HG02759 (cell line): ENCODE data around the gene KCNT2.
"Not testable (repeated sequence)": the region's sequence is repeated elsewhere in the genome, so short reads cannot be mapped to it uniquely, and the experiment has no call there.

ENCODE experiments used
- ATAC-seq: cut with Tn5 transposase; IDR thresholded peaks from one replicate; pipeline ENCODE4 v1.9.1; 2021; ENCODE audit warnings: mild to moderate bottlenecking, moderate library complexity; ENCODE audit not compliant: unreplicated experiment

Gene KCNT2

GRCh38 chr1:196517193-196517592 lies 91.0 kb downstream of the KCNT2 start:
- no peak for ATAC-seq

DNA sequence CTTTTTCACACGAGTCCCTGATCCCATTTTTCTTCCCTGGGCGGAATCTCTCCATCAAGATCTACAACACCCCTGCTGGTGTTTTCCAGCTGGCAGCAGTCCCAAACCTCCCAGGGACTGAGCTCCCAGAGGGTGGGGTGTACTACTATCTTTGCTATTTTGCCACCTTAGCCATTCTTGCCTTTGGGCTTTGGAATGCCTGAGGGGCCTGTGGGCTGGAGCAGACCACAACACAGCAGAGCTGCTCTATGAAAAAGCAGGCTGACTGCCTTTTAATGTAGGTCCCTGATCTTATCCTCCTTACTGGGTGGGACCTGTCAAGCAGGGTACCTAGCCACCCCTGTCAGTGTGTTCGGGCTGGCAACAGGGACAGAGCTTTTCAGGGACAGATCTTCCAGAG lies 91.9 kb downstream of the KCNT2 start:
- ATAC-seq = no peak

GRCh38 chr1:196515904-196516303 lies 92.3 kb downstream of the KCNT2 start:
- no peak for ATAC-seq

GRCh38 chr1:196513821-196514220 lies 94.4 kb downstream of the KCNT2 start:
- no peak for ATAC-seq

DNA sequence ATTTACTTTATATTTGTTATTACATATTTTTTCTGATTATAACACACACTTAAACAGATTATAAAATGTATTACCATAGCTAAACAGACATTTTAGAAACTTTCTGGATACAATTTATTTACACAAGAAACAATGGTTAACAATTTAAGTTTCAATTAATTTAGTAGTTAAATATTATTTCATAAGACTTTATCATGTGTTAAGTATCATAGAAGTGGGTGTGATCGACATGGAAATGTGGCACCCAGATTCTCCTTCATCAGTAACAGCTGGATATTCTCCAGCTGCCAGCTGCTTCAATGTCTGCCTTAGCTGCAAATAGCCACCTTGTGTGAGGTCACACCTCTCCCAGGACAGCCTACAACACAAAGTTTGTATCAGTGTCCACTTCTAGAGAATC lies 97.8 kb downstream of the KCNT2 start:
- ATAC-seq = no peak

- not testable (repeated sequence) for ATAC-seq
Measured at GRCh38 chr1:196504224-196504623, 104.0 kb downstream of the KCNT2 start.

DNA sequence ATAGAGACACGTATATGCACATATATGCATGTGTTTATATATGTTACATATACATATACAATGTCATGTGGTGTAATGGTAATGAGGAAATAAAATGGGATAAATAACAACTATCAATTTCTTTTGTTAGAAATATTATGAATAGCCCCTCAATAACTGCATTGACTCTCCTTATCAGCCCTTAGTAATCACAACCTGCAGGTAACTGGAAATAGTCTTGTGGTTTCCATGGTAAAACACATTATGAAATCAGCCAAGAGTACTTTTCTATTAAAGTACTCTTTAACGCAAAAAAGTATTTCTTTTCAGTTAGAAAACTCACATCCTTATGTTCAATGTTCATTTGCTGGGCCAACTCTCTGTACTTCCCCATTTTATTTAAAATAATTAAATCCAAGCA lies 105.8 kb downstream of the KCNT2 start:
- no peak for ATAC-seq

- no peak for ATAC-seq
Measured at GRCh38 chr1:196501760-196502428, 106.3 kb downstream of the KCNT2 start.

GRCh38 chr1:196497817-196498216 lies 110.4 kb downstream of the KCNT2 start:
- no peak for ATAC-seq

DNA sequence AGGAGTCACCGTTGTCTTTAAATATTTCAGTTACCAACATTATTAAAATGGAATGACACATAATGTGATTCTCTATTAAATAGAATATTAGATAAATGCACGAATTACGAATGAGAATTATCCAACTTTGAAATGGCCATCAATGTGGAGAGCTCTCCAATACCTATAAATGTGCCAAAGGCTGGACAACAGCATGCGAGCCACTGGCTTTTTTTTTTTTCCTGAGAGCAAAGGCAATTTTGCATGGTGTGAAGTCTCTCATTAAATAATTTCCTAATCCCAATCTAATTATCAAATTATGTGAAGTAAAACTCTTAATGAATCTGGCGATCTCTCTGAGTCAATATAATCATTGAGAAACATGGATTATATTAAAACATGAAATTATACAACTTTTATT lies 113.5 kb downstream of the KCNT2 start:
- ATAC-seq = no peak

DNA sequence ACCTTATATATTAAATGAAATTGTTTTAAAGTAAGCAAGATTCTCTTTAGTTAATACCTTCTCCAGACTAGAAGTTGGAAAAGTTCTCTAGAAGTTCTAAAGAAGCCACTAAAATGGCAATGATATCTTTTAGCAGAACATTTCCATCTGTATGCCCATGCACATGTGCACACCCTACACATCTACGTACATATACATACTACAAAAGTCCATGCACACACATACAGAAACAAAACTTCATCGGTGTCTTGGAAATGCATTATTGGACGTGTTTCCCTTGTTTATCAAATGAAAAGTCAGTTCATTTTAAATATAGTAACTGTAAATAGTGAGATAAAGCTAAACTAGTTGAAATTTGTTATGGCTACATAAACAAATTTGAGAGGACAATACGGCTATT lies 114.4 kb downstream of the KCNT2 start:
- no peak for ATAC-seq

DNA sequence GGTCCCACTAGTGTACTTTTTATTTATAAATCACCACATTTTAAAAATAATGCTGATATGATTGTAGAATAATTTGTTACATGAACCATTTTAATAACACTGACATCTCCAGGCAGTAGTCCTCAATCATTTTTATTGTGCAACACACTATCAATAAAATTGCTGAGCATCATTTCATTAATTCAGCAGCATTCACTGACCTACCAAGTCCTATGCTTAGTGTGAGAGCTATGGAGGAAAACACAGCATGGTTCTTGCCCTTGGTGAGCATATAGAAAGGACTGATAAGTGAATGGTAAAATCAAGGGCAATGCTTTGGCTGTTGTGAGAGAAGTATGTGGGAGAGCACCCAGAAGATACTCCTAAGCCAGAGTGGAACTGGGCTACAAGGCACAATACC lies 119.7 kb downstream of the KCNT2 start:
- no peak for ATAC-seq

DNA sequence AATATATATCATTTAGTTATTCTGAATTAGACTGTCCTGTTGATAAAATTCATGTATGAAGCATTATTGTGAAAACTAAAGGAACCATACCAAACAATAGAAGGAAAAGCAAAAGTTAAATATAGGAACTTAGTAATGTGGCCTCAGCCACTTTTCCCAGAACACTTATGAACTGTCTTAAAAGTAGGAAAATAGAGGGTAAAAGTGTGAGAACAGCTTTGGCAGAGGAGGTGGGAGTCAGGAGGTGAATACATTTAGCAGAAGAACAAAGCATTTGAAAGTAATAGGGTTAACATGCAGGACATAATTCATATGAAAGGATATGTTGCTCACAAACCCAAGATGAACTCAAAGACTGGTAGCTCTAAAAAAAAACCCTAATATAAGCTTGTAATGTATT lies 121.9 kb downstream of the KCNT2 start:
- ATAC-seq = no peak

GRCh38 chr1:196481616-196482015 lies 126.6 kb downstream of the KCNT2 start:
- no peak for ATAC-seq

- no peak for ATAC-seq
Measured at GRCh38 chr1:196477262-196477661, 131.0 kb downstream of the KCNT2 start.

- no peak for ATAC-seq
Measured at GRCh38 chr1:196467230-196467925, 140.9 kb downstream of the KCNT2 start.

DNA sequence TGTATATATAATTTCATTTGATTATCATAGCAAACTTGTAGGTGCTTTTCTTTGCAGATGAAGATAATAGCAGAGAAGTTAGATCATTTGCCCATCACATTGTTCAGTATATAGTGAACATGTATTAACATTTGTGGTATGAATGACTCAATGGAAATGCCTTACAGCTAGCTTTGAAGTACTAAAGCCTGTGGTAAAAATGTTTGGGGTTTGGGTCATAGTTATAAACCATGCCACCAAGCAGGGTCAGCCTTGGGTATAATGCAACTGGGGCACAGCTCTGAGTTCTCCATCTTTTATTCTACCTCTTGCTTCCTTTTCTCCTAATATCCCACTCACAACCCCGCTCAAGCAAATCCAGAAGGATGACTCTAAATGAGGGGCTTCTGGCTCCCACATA lies 141.6 kb downstream of the KCNT2 start:
- ATAC-seq = no peak

DNA sequence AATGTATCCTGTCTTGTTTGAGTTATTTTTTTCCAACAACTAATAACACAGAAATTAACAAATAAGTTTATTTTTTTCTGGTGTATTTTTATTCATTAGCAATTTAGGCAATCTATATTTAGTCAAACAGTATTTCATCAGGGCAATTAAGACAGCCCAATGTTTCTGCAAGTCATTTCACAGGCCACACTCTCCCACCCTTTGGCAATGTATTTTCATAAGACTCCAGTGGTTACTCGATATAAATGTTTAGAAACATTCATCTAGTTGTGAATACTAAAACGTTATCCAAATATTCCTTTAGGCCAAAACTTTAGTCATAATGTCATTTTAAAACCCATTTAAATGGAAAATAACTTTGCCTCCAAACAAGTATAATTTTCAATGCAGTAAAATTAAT lies 142.1 kb downstream of the KCNT2 start:
- ATAC-seq = no peak

- ATAC-seq = no peak
Measured at GRCh38 chr1:196464480-196464941, 143.7 kb downstream of the KCNT2 start.

DNA sequence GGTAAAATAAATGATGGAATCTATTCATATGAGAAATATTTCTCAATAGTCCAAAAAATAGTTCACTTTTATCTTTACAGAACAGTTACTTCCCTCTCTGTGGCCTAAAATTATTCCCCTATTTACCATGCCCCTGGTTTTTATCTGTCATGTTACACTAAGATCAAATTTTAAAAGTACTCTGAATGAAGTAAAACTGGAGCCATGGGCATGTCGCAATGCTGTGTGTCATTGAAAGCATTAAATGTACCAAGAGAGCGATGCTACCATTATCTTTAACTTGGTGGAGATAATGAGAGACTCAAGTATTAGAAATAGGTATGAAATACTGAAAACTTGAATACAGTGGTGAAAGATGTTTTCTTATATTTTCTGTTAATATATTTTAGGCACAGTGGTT lies 146.2 kb downstream of the KCNT2 start:
- ATAC-seq = no peak

GRCh38 chr1:196461521-196461920 lies 146.7 kb downstream of the KCNT2 start:
- ATAC-seq = no peak

DNA sequence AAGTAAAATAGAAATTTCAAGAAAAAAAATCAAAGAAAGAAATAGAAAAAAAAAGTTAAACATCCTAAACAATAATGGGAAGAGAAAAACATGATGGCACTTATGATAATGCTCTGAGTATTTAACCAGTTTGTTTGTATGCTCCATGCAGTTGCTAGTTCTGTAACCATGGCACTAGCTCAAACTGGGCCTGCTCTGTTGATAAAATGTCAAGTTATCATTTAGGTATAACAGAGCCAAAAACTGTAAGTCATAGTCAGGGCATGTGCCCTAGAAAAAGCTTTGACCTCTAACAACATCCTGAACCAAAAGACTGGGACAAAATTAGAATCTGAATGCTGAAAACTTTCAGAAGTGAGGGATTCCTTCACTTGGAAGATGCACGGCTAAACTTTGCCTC lies 148.9 kb downstream of the KCNT2 start:
- no peak for ATAC-seq

DNA sequence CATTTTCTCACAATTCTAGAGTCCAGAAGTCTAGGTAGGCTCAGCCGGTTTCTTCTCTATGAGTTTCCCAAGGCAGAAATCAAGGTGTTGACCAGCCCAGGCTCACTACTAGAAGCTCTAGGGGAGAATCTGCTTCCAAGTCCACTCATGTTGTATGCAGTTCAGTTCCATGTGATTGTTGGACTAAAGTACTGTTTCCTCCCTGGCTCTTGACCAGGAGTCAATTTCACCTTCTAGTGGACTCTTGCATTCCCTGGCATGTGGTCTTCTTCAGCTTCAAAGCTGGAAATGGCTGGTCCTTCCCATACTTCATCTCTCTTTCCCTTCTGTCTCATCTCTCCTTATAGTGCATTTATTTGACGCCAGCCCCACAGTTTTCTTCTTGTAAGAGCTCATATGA lies 153.4 kb downstream of the KCNT2 start:
- ATAC-seq = no peak
